Dedifferentiated amniotic fluid mesenchymal stem cell (primary cell): ENCODE results near the gene MTHFSD.

Experiments
- DNase-seq: peaks from one replicate; pipeline ENCODE4 v3.0.0-alpha.2; 2016; ENCODE audit errors: extremely low spot score

Gene MTHFSD

GRCh38 chr16:86490859-86491639 lies 64.0 kb downstream of the MTHFSD start:
- DNase-seq: peak; percentile 56

- no peak for DNase-seq
These were observed 69.3 kb downstream of the MTHFSD start for GRCh38 chr16:86485746-86486145.

GRCh38 chr16:86484240-86484639 lies 70.8 kb downstream of the MTHFSD start:
- no peak for DNase-seq

GRCh38 chr16:86481607-86482006 lies 73.4 kb downstream of the MTHFSD start:
- DNase-seq: no peak

- no peak for DNase-seq
These were observed 74.6 kb downstream of the MTHFSD start for GRCh38 chr16:86480444-86480843.
